Lower lobe of right lung (tissue), 2 donors: Measurements from ENCODE around the gene ERN1. TPM values are rescaled to one million over a fixed set of nuclear protein-coding genes. Genes with fewer than 3 reads are reported as not detected.
"Not testable (repeated sequence)": the region's sequence is repeated elsewhere in the genome, so short reads cannot be mapped to it uniquely, and the experiment has no call there.

Source experiments
- ATAC-seq, 2 donors: fragments of 200-7000 bp; cut with Tn5 transposase; one replicate each; pipeline ENCODE4 v1.9.1; 2020 to 2022; ENCODE audit warnings: mild to moderate bottlenecking in 2 of 2, moderate library complexity in 2 of 2
- DNase-seq: peaks from one replicate; pipeline ENCODE4 v3.0.0-alpha.2; 2020
- H3K27ac ChIP-seq: fragments of 200-600 bp; one replicate; pipeline ENCODE4 v1.8.0; 2022
- H3K27me3 ChIP-seq: fragments of 200-600 bp; one replicate; pipeline ENCODE4 v1.8.0; 2022; ENCODE audit warnings: low read depth
- H3K36me3 ChIP-seq: fragments of 200-600 bp; one replicate; pipeline ENCODE4 v1.8.0; 2022; ENCODE audit warnings: mild to moderate bottlenecking
- H3K4me1 ChIP-seq: fragments of 200-600 bp; one replicate; pipeline ENCODE4 v1.8.0; 2022
- H3K4me3 ChIP-seq: fragments of 200-600 bp; one replicate; pipeline ENCODE4 v1.8.0; 2022; ENCODE audit warnings: mild to moderate bottlenecking
- H3K9me3 ChIP-seq: fragments of 200-600 bp; one replicate; pipeline ENCODE4 v1.8.0; 2022
- CTCF ChIP-seq: fragments of 200-600 bp; IDR thresholded peaks from one replicate; pipeline ENCODE4 v1.8.0; 2022; ENCODE audit warnings: antibody characterized with exemption, mild to moderate bottlenecking
- intact Hi-C: fragments of 100-400 bp; cut with DNase I; formaldehyde crosslinking; loops from one replicate; pipeline ENCODE4 v1.11.0; 2022
- total RNA-seq: library from RNA; stranded (reverse); fragmentation: NEBNext Ultra II Directional; extraction: Animal tissue kit (Norgen Biotek cat#: 25700); gene quantifications from one replicate; pipeline ENCODE4 v1.2.1, GENCODE V29; 2021
- donor health status: DM: no; HTN: yes; CAD: no; lungs with severe emphysema.

ERN1 gene
- total RNA-seq, 1 donor from 2014 or later = 39.7 TPM

GRCh38 chr17:64024215-64024654, 105.7 kb downstream of the ERN1 start:
- H3K4me1 ChIP-seq = peaks cover 35% of the 10 kb centered on the region
- H3K36me3 ChIP-seq = no peaks in the 10 kb centered on the region
- ATAC-seq (peak in 1 of 2 donors; percentile 57), DNase-seq (no peak)
- peak overlapping the region; percentile 63 for H3K27ac ChIP-seq
- H3K4me3 ChIP-seq = no peak overlapping the region
- TF ChIP-seq CTCF = no peak
- H3K9me3 ChIP-seq = no peaks in the 10 kb centered on the region
- intact Hi-C loops = loop anchor here (10.0 kb wide), 1 partner anchor 111 kb away; the partner anchor contains the start of gene ERN1
- H3K27me3 ChIP-seq = no peaks in the 10 kb centered on the region

- Histone ChIP-seq H3K4me3 (no peak overlapping the region), H3K9me3 (no peaks in the 10 kb centered on the region), H3K27me3 (no peaks in the 10 kb centered on the region), H3K36me3 (no peaks in the 10 kb centered on the region), H3K4me1 (peaks cover 42% of the 10 kb centered on the region), H3K27ac (no peak overlapping the region)
- no peak for TF ChIP-seq CTCF
- ATAC-seq (no peak), DNase-seq (no peak)
- intact Hi-C loops = loop anchor here (10.0 kb wide), 1 partner anchor 112 kb away; the partner anchor contains the start of gene ERN1
Observed at GRCh38 chr17:64022611-64023063, 107.3 kb downstream of the ERN1 start.

- peak; percentile 81 for DNase-seq
- ATAC-seq = peak; percentile 78 to 91
- H3K27me3 ChIP-seq = no peaks in the 10 kb centered on the region
- H3K27ac ChIP-seq = peak within 1 kb of the TSS; percentile 84
- TF ChIP-seq CTCF = no peak
- intact Hi-C loops = loop anchor here (10.0 kb wide), 1 partner anchor 115 kb away; the partner anchor contains the start of gene ERN1
- no peaks in the 10 kb centered on the region for H3K9me3 ChIP-seq
- H3K4me1 ChIP-seq = peaks cover 52% of the 10 kb centered on the region
- H3K4me3 ChIP-seq = peak within 1 kb of the TSS; percentile 64
- no peaks in the 10 kb centered on the region for H3K36me3 ChIP-seq
Observed at GRCh38 chr17:64020056-64020766, 109.7 kb downstream of the ERN1 start, which contains the start of gene ICAM2. ICAM2 (minus strand) TSS chr17:64020633; CDS start chr17:64006691, 13,942 bp downstream.

GRCh38 chr17:64019551-64019961, 110.4 kb downstream of the ERN1 start:
- H3K27ac ChIP-seq = peak overlapping the region; percentile 84
- intact Hi-C loops, H3K36me3 ChIP-seq, DNase-seq, H3K9me3 ChIP-seq, H3K27me3 ChIP-seq, ATAC-seq: not testable (repeated sequence)
- H3K4me3 ChIP-seq = peak overlapping the region; percentile 64
- peaks cover 52% of the 10 kb centered on the region for H3K4me1 ChIP-seq

GRCh38 chr17:64017381-64017980, 112.5 kb downstream of the ERN1 start:
- Histone ChIP-seq H3K27ac (peak overlapping the region; percentile 8), H3K36me3 (no peaks in the 10 kb centered on the region), H3K4me1 (peaks cover 50% of the 10 kb centered on the region), H3K9me3 (no peaks in the 10 kb centered on the region), H3K27me3 (no peaks in the 10 kb centered on the region), H3K4me3 (peak overlapping the region; percentile 64)
- ATAC-seq = no peak
- intact Hi-C loops = no loop called here
- no peak for DNase-seq
- TF ChIP-seq CTCF = peak; percentile 5
